ENCODE results near the gene S100A5. TPM values are rescaled to one million over a fixed set of nuclear protein-coding genes. Genes with fewer than 3 reads are reported as not detected.

The S100A5 gene
- total and polyA plus RNA-seq, 9 of the 15 experiments (the other 6 are each of a cell fraction or from before 2014, with no cell fraction given), result 0.56 to 1.4 (median 0.64) TPM; not detected in 5

DNA sequence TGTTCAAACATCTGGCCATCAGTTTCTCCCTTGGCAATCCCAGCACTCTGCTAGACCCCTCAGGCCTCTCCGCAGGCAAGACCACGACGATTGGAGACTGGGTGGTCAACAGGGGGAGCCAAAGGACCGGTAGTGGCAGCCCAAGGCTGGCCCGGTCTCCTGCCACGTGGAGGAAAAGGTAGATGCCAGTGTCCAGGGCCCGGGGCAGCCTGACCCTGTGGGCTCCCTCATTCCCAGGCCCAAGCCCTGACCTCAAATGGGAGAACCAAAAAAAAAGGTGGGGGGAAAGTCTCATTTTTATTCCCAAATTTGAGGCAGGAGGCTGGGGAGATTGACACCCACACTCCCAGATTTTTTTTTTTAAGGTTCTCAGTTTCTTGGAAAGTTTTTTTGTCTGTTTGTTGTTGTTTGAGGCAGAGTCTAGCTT is 29.7 kb downstream of the S100A5 start (continued):
- TF ChIP-seq, protein P1, sequence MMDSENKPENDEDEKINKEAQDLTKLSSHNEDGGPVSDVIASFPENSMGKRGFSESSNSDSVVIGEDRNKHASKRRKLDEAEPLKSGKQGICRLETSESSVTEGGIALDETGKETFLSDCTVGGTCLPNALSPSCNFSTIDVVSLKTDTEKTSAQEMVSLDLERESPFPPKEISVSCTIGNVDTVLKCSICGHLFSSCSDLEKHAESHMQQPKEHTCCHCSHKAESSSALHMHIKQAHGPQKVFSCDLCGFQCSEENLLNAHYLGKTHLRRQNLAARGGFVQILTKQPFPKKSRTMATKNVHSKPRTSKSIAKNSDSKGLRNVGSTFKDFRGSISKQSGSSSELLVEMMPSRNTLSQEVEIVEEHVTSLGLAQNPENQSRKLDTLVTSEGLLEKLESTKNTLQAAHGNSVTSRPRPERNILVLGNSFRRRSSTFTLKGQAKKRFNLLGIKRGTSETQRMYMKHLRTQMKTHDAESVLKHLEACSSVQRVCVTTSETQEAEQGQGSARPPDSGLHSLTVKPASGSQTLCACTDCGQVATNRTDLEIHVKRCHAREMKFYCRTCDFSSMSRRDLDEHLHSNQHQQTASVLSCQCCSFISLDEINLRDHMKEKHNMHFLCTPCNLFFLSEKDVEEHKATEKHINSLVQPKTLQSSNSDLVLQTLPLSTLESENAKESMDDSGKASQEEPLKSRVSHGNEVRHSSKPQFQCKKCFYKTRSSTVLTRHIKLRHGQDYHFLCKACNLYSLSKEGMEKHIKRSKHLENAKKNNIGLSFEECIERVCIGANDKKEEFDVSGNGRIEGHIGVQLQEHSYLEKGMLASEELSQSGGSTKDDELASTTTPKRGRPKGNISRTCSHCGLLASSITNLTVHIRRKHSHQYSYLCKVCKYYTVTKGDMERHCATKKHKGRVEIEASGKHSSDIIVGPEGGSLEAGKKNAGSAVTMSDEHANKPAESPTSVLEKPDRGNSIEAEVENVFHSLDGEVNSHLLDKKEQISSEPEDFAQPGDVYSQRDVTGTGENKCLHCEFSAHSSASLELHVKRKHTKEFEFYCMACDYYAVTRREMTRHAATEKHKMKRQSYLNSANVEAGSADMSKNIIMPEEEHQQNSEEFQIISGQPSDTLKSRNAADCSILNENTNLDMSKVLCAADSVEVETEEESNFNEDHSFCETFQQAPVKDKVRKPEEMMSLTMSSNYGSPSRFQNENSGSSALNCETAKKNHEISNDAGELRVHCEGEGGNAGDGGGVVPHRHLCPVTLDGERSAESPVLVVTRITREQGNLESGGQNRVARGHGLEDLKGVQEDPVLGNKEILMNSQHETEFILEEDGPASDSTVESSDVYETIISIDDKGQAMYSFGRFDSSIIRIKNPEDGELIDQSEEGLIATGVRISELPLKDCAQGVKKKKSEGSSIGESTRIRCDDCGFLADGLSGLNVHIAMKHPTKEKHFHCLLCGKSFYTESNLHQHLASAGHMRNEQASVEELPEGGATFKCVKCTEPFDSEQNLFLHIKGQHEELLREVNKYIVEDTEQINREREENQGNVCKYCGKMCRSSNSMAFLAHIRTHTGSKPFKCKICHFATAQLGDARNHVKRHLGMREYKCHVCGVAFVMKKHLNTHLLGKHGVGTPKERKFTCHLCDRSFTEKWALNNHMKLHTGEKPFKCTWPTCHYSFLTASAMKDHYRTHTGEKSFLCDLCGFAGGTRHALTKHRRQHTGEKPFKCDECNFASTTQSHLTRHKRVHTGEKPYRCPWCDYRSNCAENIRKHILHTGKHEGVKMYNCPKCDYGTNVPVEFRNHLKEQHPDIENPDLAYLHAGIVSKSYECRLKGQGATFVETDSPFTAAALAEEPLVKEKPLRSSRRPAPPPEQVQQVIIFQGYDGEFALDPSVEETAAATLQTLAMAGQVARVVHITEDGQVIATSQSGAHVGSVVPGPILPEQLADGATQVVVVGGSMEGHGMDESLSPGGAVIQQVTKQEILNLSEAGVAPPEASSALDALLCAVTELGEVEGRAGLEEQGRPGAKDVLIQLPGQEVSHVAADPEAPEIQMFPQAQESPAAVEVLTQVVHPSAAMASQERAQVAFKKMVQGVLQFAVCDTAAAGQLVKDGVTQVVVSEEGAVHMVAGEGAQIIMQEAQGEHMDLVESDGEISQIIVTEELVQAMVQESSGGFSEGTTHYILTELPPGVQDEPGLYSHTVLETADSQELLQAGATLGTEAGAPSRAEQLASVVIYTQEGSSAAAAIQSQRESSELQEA (IDR thresholded peaks at IDR 0.05; ENCODE audit: low read depth), result no peak
- TF ChIP-seq, protein P2, sequence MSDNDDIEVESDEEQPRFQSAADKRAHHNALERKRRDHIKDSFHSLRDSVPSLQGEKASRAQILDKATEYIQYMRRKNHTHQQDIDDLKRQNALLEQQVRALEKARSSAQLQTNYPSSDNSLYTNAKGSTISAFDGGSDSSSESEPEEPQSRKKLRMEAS (CRISPR knock-in tag; IDR thresholded peaks at IDR 0.05), result peak; percentile 73; the same call in 1 of the 2 replicates
- TF ChIP-seq HOXB6 (CRISPR knock-in tag; IDR thresholded peaks at IDR 0.05; ENCODE audit: borderline replicate concordance) (no peak), JUND (IDR thresholded peaks at IDR 0.05; ENCODE audit: borderline replicate concordance, low read depth, low read length) (peak; percentile 45), JUND (tag; IDR thresholded peaks at IDR 0.05; ENCODE audit: borderline replicate concordance, low read depth, low read length) (no peak; the same call in 2 of the 3 replicates), OTX1 (CRISPR knock-in tag; IDR thresholded peaks at IDR 0.05) (no peak), MYC (IDR thresholded peaks at IDR 0.05; ENCODE audit: low read depth, low read length) (peak; percentile 97), MYC (CRISPR knock-in tag; IDR thresholded peaks at IDR 0.05; ENCODE audit: borderline replicate concordance, low read depth) (no peak)
- TF ChIP-seq, protein P3, sequence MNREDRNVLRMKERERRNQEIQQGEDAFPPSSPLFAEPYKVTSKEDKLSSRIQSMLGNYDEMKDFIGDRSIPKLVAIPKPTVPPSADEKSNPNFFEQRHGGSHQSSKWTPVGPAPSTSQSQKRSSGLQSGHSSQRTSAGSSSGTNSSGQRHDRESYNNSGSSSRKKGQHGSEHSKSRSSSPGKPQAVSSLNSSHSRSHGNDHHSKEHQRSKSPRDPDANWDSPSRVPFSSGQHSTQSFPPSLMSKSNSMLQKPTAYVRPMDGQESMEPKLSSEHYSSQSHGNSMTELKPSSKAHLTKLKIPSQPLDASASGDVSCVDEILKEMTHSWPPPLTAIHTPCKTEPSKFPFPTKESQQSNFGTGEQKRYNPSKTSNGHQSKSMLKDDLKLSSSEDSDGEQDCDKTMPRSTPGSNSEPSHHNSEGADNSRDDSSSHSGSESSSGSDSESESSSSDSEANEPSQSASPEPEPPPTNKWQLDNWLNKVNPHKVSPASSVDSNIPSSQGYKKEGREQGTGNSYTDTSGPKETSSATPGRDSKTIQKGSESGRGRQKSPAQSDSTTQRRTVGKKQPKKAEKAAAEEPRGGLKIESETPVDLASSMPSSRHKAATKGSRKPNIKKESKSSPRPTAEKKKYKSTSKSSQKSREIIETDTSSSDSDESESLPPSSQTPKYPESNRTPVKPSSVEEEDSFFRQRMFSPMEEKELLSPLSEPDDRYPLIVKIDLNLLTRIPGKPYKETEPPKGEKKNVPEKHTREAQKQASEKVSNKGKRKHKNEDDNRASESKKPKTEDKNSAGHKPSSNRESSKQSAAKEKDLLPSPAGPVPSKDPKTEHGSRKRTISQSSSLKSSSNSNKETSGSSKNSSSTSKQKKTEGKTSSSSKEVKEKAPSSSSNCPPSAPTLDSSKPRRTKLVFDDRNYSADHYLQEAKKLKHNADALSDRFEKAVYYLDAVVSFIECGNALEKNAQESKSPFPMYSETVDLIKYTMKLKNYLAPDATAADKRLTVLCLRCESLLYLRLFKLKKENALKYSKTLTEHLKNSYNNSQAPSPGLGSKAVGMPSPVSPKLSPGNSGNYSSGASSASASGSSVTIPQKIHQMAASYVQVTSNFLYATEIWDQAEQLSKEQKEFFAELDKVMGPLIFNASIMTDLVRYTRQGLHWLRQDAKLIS (CRISPR knock-in tag; IDR thresholded peaks at IDR 0.05), result peak; percentile 26; the same call in 1 of the 2 replicates

Data from K562 (cell line).